Measurements from ENCODE around the gene SAMD4B. TPM values are rescaled to one million over a fixed set of nuclear protein-coding genes. Genes with fewer than 3 reads are reported as not detected.
A peak's percentile ranks its signal among the peaks of the same experiment; 100 is the strongest.

Gene SAMD4B
- total RNA-seq, 2 donors from 2014 or later, result 41.5 to 77.8 TPM

DNA sequence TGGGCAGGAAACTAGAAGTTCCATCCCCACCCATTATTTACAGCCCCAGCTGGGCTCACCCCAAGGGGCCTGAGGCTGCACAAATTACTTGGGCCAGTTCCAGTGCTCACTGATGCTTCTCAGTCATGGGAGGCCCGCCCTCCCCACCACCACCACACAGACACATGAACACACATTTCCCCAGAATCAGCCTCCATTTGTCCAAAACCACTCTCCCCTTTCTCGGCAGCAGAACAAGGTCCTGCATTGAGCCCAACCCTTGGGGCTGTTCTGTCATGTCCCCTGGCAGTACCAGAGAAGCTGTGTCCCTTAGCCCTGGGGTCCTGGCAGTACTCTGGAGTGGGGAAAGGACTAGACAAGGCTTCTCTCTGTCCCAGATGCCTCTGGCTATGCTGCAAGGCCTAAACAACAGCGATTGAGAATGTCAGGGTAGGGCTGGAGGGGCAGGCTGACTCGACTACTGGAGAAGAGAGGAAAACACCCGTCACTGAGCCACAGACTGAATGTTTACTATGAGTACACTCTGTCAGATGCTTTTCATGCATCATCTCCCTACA lies 21.8 kb downstream of the SAMD4B start:
- peaks cover 4 to 12% of the 10 kb centered on the region in 2 donors for H3K36me3 ChIP-seq (replicated peaks in 1 of 2; ENCODE audit: insufficient read depth in 1 of 2, low read depth in 2 of 2)
- ATAC-seq (peak; percentile 31), DNase-seq (peak in 1 of 4 donors; percentile 15)
- intact Hi-C loops (cut with DNase I), result no loop called here
- H3K27ac ChIP-seq, result no peak overlapping the region
- H3K4me3 ChIP-seq, result no peak overlapping the region
- H3K27me3 ChIP-seq, result no peaks in the 10 kb centered on the region
- no peaks in the 10 kb centered on the region for H3K9me3 ChIP-seq
- 80% methylated on average over 5 of the region's 5 CpGs for WGBS, 2 donors
- H3K4me1 ChIP-seq, result no peaks in the 10 kb centered on the region
- TF ChIP-seq, protein P1, sequence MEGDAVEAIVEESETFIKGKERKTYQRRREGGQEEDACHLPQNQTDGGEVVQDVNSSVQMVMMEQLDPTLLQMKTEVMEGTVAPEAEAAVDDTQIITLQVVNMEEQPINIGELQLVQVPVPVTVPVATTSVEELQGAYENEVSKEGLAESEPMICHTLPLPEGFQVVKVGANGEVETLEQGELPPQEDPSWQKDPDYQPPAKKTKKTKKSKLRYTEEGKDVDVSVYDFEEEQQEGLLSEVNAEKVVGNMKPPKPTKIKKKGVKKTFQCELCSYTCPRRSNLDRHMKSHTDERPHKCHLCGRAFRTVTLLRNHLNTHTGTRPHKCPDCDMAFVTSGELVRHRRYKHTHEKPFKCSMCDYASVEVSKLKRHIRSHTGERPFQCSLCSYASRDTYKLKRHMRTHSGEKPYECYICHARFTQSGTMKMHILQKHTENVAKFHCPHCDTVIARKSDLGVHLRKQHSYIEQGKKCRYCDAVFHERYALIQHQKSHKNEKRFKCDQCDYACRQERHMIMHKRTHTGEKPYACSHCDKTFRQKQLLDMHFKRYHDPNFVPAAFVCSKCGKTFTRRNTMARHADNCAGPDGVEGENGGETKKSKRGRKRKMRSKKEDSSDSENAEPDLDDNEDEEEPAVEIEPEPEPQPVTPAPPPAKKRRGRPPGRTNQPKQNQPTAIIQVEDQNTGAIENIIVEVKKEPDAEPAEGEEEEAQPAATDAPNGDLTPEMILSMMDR (IDR thresholded peaks at IDR 0.05), result no peak
- no peak for TF ChIP-seq POLR2A (IDR thresholded peaks at IDR 0.05)

DNA sequence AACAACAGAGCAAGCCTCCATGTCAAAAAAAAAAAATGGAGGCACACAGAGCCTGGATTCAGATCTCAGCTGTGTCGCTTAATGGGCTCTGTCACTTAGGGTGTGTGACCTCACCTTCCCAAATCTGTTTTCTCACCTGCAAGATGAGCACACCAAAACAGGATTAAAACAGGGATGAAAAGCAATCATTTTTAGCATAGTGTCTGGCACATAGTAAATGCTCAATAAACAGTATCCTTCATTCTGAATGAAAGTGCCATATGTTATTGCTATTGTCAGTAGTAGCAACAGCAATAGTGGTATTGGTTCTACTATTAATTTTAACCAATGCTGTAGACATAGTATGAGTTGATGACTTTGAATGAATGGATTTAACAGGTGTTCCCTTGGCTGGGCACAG lies 23.3 kb downstream of the SAMD4B start:
- no peaks in the 10 kb centered on the region for H3K4me1 ChIP-seq
- no peaks in the 10 kb centered on the region for H3K27me3 ChIP-seq
- no peak overlapping the region for H3K4me3 ChIP-seq
- ATAC-seq, result no peak
- TF ChIP-seq, protein P1 (IDR thresholded peaks at IDR 0.05), result no peak
- TF ChIP-seq POLR2A (IDR thresholded peaks at IDR 0.05), result no peak
- peaks cover 0 to 13% of the 10 kb centered on the region in 2 donors for H3K36me3 ChIP-seq (replicated peaks in 1 of 2; ENCODE audit: insufficient read depth in 1 of 2, low read depth in 2 of 2)
- no peak overlapping the region for H3K27ac ChIP-seq
- 100% methylated on average over 1 of the region's 1 CpG for WGBS, 2 donors
- intact Hi-C loops (cut with DNase I), result no loop called here
- DNase-seq, result no peak
- no peaks in the 10 kb centered on the region for H3K9me3 ChIP-seq

DNA sequence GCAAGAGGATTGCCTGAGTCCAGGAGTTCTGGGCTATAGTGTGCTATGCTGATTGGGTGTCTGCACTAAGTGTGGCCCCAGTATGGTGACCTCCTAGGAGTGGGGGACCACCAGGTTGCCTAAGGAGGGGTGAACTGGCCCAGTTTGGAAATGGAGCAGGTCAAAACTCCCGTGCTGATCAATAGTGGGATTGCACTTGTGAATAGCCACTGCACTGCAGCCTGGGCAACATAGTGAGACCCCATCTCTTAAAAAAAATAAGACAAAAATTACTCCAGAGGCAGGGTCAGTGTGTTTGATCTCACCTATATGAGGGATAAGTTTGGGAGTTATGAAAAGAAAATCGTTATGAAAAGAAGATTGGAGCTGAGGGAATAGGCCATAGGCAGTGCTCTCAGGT lies 27.0 kb downstream of the SAMD4B start:
- WGBS, 2 donors, result 72 to 73% methylated on average over 2 of the region's 2 CpGs
- no peak for ATAC-seq
- H3K9me3 ChIP-seq, result no peaks in the 10 kb centered on the region
- peaks cover 0 to 10% of the 10 kb centered on the region in 2 donors for H3K36me3 ChIP-seq (replicated peaks in 1 of 2; ENCODE audit: insufficient read depth in 1 of 2, low read depth in 2 of 2)
- H3K27me3 ChIP-seq, result no peaks in the 10 kb centered on the region
- DNase-seq, result no peak
- H3K4me1 ChIP-seq, result peaks cover 8% of the 10 kb centered on the region
- TF ChIP-seq POLR2A (IDR thresholded peaks at IDR 0.05), result no peak
- TF ChIP-seq, protein P1 (IDR thresholded peaks at IDR 0.05), result no peak
- intact Hi-C loops (cut with DNase I), result no loop called here
- H3K27ac ChIP-seq, result no peak overlapping the region
- H3K4me3 ChIP-seq, result no peak overlapping the region

DNA sequence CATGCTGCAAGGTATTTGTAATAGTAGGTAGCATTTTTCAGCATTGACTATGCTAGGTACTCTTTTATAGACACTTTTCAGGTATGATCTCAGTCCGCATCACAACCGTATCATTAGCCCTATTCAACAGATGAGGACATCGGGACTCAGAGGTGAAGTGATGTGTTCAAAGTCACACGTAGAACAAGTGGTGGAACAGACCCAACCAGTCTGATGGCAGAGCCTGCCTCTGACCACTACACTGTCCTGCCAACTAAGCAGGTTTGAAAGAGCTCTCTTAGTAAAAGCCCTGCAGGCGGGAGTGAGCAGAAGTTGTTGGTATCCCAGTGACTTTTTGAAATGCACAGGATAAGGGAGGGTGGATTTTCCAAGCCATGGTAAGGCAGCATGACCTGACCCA lies 28.5 kb downstream of the SAMD4B start:
- DNase-seq, result no peak
- intact Hi-C loops (cut with DNase I), result no loop called here
- H3K4me3 ChIP-seq, result no peak overlapping the region
- no peak overlapping the region for H3K27ac ChIP-seq
- no peaks in the 10 kb centered on the region for H3K27me3 ChIP-seq
- H3K9me3 ChIP-seq, result no peaks in the 10 kb centered on the region
- 87 to 89% methylated on average over 5 of the region's 5 CpGs for WGBS, 2 donors
- H3K4me1 ChIP-seq, result peaks cover 8% of the 10 kb centered on the region
- TF ChIP-seq POLR2A (IDR thresholded peaks at IDR 0.05), result no peak
- TF ChIP-seq, protein P1 (IDR thresholded peaks at IDR 0.05), result no peak
- peaks cover 0 to 10% of the 10 kb centered on the region in 2 donors for H3K36me3 ChIP-seq (replicated peaks in 1 of 2; ENCODE audit: insufficient read depth in 1 of 2, low read depth in 2 of 2)
- no peak for ATAC-seq

Measured in body of pancreas (tissue), 4 donors.